A673 (cell line): Measurements from ENCODE around the gene PTPN5. TPM values are rescaled to one million over a fixed set of nuclear protein-coding genes. Genes with fewer than 3 reads are reported as not detected.

Experiments
- BruUV-seq: library from RNA; stranded (reverse); fragments of 400-500 nt; replicated peaks from 2 replicates; lab custom pipeline; 2021; lab: Mats Ljungman, UMichigan
- CTCF ChIA-PET: fragments of 300-600 bp; sonication (Branson Sonifier 250); formaldehyde crosslinking; loops from one replicate; lab custom pipeline; 2022; ENCODE audit warnings: antibody characterized with exemption; lab: Charles Lee
- POLR2A ChIA-PET: fragments of 300-600 bp; sonication (Branson Sonifier 250); formaldehyde crosslinking; loops from one replicate; lab custom pipeline; 2022; ENCODE audit warnings: antibody characterized with exemption; ENCODE audit not compliant: low non-redundant PET; lab: Charles Lee
- DNase-seq: peaks from one replicate; pipeline ENCODE4 v3.0.0-alpha.2; 2015; ENCODE audit warnings: low spot score
- H3K27ac ChIP-seq: fragments of 200-600 bp; sonication (generic); 2 replicates; pipeline ENCODE4 v1.5.1; 2016; ENCODE audit warnings: mixed run types, low read depth, mild to moderate bottlenecking, mixed read lengths, antibody characterized with exemption, low read length; ENCODE audit not compliant: poor library complexity, severe bottlenecking
- H3K27me3 ChIP-seq: fragments of 200-600 bp; sonication (generic); replicated peaks from 2 replicates; pipeline ENCODE4 v1.6.1; 2017; ENCODE audit warnings: mixed run types, low read depth, mild to moderate bottlenecking, mixed read lengths, antibody characterized with exemption, low read length; ENCODE audit not compliant: insufficient read depth, poor library complexity
- H3K36me3 ChIP-seq: fragments of 200-600 bp; sonication (generic); 2 replicates; pipeline ENCODE4 v1.6.1; 2016; ENCODE audit warnings: mixed run types, mild to moderate bottlenecking, mixed read lengths, antibody characterized with exemption, low read length; ENCODE audit not compliant: insufficient read depth, poor library complexity, severe bottlenecking
- H3K4me1 ChIP-seq: fragments of 200-600 bp; sonication (generic); 2 replicates; pipeline ENCODE4 v1.6.1; 2017; ENCODE audit warnings: mixed run types, mild to moderate bottlenecking, mixed read lengths, antibody characterized with exemption, low read length; ENCODE audit not compliant: insufficient read depth, poor library complexity, severe bottlenecking
- H3K4me3 ChIP-seq: fragments of 200-600 bp; sonication (generic); 2 replicates; pipeline ENCODE4 v1.5.1; 2016; ENCODE audit warnings: low read depth, mixed run types, mild to moderate bottlenecking, mixed read lengths, low read length; ENCODE audit not compliant: poor library complexity, severe bottlenecking
- H3K9me3 ChIP-seq: fragments of 200-600 bp; sonication (generic); 2 replicates; pipeline ENCODE4 v1.6.1; 2016; ENCODE audit warnings: mixed run types, low read depth, mild to moderate bottlenecking, mixed read lengths, antibody characterized with exemption, low read length; ENCODE audit not compliant: poor library complexity, severe bottlenecking
- EZH2 ChIP-seq: fragments of 200-600 bp; sonication (generic); IDR thresholded peaks from 2 replicates; pipeline ENCODE4 v1.6.1; 2017; ENCODE audit warnings: borderline replicate concordance, low read depth, mild to moderate bottlenecking, mixed read lengths, antibody characterized with exemption, low read length; ENCODE audit not compliant: poor library complexity, severe bottlenecking
- intact Hi-C: fragments of 100-400 bp; cut with micrococcal nuclease; formaldehyde crosslinking; loops from one replicate; pipeline ENCODE4 v1.10.0; 2022; ENCODE audit not compliant: unreplicated experiment
- total RNA-seq: library from RNA; stranded (reverse); gene quantifications from 2 replicates; pipeline ENCODE4 v1.2.3, GENCODE V29; 2021
- TF ChIP-seq, protein P1 (sequence below): fragments of 300-800, 200-600 bp; sonication (generic); conservative IDR thresholded peaks from 2 replicates; pipeline ENCODE4 v1.5.1; 2017; ENCODE audit warnings: low read depth, mild to moderate bottlenecking, antibody characterized with exemption, low read length, moderate library complexity, mixed read lengths

The PTPN5 gene
- total RNA-seq, 1 experiment from 2014 or later, result 0.21 TPM

DNA sequence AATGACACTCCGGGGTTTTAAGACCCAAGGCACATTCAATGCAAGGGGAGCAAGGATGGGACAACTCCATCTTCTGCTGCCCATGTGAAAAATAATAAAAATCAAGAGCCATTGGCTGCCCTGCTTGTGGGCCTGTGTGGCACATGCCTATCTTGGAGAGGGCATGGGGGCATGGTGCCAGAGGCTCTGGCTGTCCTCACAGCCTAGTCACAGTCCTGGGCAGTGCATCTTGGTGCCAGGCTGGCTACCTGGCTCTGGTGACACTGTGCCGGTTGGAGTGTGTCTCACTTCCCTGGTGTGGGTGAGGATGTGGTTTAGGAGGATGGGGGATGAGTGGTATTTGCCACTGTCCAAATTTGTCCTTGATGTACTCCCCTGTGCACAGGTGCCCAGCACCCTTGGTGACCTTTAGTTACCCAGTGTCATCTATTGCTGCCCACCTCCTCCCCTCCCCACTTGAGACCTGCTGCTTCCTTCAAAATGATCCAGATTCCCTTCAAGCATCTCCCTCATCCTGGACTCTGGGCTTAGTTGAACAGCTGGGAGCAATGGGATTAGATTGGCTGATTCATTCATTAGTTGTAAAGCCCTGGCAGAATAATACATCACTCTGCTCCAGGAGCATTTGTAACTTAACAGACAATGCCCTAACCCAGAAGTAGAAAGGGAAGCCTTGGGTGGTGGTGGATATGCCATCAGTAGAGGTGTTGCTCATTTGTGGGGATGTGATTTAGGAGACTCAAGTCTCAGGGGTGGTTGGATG, 88.4 kb downstream of the PTPN5 start:
- DNase-seq, result no peak
- BruUV-seq, result no TSS peak

DNA sequence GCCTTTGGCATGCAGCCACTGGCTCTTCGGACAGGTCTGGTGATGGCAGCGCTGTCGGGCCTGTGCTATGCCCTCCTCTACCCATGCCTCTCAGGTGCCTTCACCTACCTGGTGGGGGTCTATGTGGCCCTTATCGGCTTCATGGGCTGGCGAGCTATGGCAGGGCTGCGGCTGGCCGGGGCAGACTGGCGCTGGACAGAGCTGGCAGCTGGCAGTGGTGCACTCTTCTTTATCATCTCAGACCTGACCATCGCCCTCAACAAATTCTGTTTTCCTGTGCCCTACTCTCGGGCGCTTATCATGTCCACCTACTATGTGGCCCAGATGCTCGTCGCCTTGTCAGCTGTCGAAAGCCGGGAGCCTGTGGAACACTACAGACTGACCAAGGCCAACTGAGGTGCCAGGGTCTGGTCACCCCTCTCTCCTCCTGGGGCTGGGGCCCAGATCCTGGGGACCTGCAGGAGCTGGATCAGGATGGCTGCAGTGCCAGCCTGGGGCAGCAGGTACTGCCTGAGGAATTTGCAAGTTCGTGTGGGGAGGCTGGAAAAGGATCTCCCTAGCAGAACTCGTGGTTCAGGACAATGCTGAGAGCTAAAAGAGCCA, 89.9 kb downstream of the PTPN5 start:
- BruUV-seq, result no TSS peak
- DNase-seq, result no peak
- Histone ChIP-seq H3K9me3 (no peaks in the 10 kb centered on the region), H3K27ac (no peak overlapping the region), H3K4me3 (no peak overlapping the region), H3K4me1 (no peaks in the 10 kb centered on the region), H3K36me3 (no peaks in the 10 kb centered on the region), H3K27me3 (peaks cover 7% of the 10 kb centered on the region)
- intact Hi-C loops, result no loop called here
- POLR2A ChIA-PET, result no interaction called here
- TF ChIP-seq, protein P1, sequence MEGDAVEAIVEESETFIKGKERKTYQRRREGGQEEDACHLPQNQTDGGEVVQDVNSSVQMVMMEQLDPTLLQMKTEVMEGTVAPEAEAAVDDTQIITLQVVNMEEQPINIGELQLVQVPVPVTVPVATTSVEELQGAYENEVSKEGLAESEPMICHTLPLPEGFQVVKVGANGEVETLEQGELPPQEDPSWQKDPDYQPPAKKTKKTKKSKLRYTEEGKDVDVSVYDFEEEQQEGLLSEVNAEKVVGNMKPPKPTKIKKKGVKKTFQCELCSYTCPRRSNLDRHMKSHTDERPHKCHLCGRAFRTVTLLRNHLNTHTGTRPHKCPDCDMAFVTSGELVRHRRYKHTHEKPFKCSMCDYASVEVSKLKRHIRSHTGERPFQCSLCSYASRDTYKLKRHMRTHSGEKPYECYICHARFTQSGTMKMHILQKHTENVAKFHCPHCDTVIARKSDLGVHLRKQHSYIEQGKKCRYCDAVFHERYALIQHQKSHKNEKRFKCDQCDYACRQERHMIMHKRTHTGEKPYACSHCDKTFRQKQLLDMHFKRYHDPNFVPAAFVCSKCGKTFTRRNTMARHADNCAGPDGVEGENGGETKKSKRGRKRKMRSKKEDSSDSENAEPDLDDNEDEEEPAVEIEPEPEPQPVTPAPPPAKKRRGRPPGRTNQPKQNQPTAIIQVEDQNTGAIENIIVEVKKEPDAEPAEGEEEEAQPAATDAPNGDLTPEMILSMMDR, result no peak
- TF ChIP-seq EZH2, result no peak
- CTCF ChIA-PET, result no interaction called here

More for the DNA sequence above, 88.4 kb downstream of the PTPN5 start:
- no peaks in the 10 kb centered on the region for H3K9me3 ChIP-seq
- no peaks in the 10 kb centered on the region for H3K4me1 ChIP-seq
- H3K4me3 ChIP-seq, result no peak overlapping the region
- no peak overlapping the region for H3K27ac ChIP-seq
- peaks cover 7% of the 10 kb centered on the region for H3K27me3 ChIP-seq
- CTCF ChIA-PET, result no interaction called here
- TF ChIP-seq, protein P1, result no peak
- TF ChIP-seq EZH2, result no peak
- H3K36me3 ChIP-seq, result no peaks in the 10 kb centered on the region
- POLR2A ChIA-PET, result no interaction called here
- intact Hi-C loops, result no loop called here

DNA sequence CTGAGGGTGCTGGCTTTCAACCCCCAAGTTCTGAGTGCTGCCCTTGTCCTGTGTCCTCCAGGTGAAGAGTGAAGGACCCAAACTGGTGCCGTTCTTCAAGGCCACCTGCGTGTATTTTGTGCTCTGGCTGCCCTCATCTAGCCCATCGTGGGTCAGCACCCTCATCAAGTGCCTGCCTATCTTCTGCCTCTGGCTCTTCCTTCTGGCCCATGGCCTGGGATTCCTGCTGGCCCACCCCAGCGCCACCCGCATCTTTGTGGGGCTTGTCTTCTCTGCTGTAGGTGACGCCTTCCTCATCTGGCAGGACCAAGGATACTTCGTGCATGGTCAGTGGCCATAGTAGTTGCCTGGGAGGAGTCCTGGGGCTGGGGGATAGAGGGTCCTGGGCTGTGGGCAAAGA, 90.7 kb downstream of the PTPN5 start:
- Histone ChIP-seq H3K4me1 (no peaks in the 10 kb centered on the region), H3K4me3 (no peak overlapping the region), H3K27ac (no peak overlapping the region), H3K9me3 (no peaks in the 10 kb centered on the region), H3K36me3 (no peaks in the 10 kb centered on the region), H3K27me3 (peaks cover 7% of the 10 kb centered on the region)
- DNase-seq, result no peak
- ChIA-PET POLR2A (no interaction called here), CTCF (no interaction called here)
- TF ChIP-seq EZH2, result no peak
- TF ChIP-seq, protein P1, result no peak
- intact Hi-C loops, result no loop called here
- no TSS peak for BruUV-seq
